ENCODE results near the gene PPIE. TPM values are rescaled to one million over a fixed set of nuclear protein-coding genes. Genes with fewer than 3 reads are reported as not detected.

Gene PPIE
- total RNA-seq, 1 experiment from 2014 or later: 42.5 TPM

DNA sequence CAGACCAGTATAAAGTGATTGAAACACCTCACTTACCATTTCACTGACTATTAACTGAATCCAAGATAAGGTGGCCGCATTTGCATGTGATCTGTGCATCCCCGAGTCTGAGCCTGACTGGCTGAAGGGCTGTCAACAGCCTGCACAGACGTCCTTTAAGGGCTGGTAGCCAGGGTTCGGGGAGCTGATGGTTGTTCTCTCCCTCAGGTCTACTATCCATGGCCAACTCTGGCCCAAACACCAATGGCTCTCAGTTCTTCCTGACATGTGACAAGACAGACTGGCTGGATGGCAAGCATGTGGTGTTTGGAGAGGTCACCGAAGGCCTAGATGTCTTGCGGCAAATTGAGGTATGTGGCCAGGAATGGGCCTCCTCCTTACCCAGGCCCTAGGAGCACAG is 14.0 kb downstream of the PPIE start (continued):
- TF ChIP-seq, protein P1, sequence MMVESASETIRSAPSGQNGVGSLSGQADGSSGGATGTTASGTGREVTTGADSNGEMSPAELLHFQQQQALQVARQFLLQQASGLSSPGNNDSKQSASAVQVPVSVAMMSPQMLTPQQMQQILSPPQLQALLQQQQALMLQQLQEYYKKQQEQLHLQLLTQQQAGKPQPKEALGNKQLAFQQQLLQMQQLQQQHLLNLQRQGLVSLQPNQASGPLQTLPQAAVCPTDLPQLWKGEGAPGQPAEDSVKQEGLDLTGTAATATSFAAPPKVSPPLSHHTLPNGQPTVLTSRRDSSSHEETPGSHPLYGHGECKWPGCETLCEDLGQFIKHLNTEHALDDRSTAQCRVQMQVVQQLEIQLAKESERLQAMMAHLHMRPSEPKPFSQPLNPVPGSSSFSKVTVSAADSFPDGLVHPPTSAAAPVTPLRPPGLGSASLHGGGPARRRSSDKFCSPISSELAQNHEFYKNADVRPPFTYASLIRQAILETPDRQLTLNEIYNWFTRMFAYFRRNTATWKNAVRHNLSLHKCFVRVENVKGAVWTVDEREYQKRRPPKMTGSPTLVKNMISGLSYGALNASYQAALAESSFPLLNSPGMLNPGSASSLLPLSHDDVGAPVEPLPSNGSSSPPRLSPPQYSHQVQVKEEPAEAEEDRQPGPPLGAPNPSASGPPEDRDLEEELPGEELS (CRISPR knock-in tag; IDR thresholded peaks at IDR 0.05): no peak
- no peak for TF ChIP-seq PRDM15 (CRISPR knock-in tag; IDR thresholded peaks at IDR 0.05)

DNA sequence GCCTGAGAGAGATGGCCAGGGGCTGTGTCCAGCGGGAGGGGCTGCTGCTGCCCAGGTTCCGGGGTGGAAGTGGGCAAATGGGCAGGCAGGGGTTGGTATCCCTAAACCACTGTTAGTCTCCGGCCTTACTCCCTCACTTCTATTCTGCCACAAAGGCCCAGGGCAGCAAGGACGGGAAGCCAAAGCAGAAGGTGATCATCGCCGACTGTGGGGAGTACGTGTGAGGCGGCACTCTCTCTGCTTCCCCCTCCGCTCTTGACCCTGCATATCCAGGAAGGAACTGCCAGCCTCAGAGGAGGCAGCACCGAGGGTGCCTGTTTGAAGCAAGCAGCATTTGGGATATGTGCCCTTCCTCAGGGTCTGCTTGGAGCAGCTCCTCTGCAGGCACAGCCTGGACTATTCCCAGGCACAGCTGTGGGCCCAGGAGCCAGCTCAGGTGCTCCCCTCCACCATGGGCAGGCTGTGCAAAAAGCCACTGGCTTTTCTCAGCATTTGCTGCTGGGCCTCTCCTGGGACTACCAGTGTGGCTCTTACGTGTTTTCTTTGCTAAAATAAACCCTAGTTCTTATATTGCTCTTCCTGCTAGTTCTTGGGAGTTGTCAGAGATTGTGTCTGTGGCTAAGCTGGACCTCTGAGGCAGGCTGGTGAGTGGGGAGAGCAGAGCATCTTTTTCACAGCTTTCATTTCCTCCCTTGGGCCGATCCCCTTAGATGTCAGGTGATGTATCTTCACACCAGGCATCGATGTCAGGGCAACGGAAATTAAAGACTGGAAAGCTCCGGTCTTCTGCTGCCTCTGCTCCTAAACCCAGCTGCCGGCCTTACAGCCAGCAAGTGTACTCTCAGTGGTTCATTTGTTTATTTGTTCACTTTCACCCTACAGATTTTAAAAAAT is 14.7 kb downstream of the PPIE start:
- ATAC-seq: no peak
- no peaks in the 10 kb centered on the region for H3K27me3 Mint-ChIP-seq (ENCODE audit: low read depth)
- POLR2A ChIA-PET: no interaction called here
- H3K36me3 Mint-ChIP-seq: peaks cover 63% of the 10 kb centered on the region
- no peak overlapping the region for H3K4me3 Mint-ChIP-seq
- DNase-seq (ENCODE audit: low spot score): no peak
- H3K27ac Mint-ChIP-seq: no peak overlapping the region
- no peaks in the 10 kb centered on the region for H3K4me1 Mint-ChIP-seq
- CTCF ChIA-PET: no interaction called here
- H3K9me3 Mint-ChIP-seq: no peaks in the 10 kb centered on the region
- TF ChIP-seq, protein P2, sequence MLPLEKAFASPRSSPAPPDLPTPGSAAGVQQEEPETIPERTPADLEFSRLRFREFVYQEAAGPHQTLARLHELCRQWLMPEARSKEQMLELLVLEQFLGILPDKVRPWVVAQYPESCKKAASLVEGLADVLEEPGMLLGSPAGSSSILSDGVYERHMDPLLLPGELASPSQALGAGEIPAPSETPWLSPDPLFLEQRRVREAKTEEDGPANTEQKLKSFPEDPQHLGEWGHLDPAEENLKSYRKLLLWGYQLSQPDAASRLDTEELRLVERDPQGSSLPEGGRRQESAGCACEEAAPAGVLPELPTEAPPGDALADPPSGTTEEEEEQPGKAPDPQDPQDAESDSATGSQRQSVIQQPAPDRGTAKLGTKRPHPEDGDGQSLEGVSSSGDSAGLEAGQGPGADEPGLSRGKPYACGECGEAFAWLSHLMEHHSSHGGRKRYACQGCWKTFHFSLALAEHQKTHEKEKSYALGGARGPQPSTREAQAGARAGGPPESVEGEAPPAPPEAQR (CRISPR knock-in tag; IDR thresholded peaks at IDR 0.05): no peak
- TF ChIP-seq, protein P3, sequence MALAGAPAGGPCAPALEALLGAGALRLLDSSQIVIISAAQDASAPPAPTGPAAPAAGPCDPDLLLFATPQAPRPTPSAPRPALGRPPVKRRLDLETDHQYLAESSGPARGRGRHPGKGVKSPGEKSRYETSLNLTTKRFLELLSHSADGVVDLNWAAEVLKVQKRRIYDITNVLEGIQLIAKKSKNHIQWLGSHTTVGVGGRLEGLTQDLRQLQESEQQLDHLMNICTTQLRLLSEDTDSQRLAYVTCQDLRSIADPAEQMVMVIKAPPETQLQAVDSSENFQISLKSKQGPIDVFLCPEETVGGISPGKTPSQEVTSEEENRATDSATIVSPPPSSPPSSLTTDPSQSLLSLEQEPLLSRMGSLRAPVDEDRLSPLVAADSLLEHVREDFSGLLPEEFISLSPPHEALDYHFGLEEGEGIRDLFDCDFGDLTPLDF (CRISPR knock-in tag; IDR thresholded peaks at IDR 0.05): no peak
- TF ChIP-seq ZNF121 (CRISPR knock-in tag; IDR thresholded peaks at IDR 0.05): no peak

- DNase-seq (ENCODE audit: low spot score): no peak
- H3K4me1 Mint-ChIP-seq: no peaks in the 10 kb centered on the region
- no peak overlapping the region for H3K27ac Mint-ChIP-seq
- CTCF ChIA-PET: no interaction called here
- no peak for ATAC-seq
- no peaks in the 10 kb centered on the region for H3K27me3 Mint-ChIP-seq (ENCODE audit: low read depth)
- peaks cover 61% of the 10 kb centered on the region for H3K36me3 Mint-ChIP-seq
- H3K9me3 Mint-ChIP-seq: no peaks in the 10 kb centered on the region
- H3K4me3 Mint-ChIP-seq: no peak overlapping the region
- no peak for TF ChIP-seq TCF7 (CRISPR knock-in tag; IDR thresholded peaks at IDR 0.05; ENCODE audit: low read depth)
- POLR2A ChIA-PET: no interaction called here
These were observed 15.4 kb downstream of the PPIE start for GRCh38 chr1:39754026-39754570.

DNA sequence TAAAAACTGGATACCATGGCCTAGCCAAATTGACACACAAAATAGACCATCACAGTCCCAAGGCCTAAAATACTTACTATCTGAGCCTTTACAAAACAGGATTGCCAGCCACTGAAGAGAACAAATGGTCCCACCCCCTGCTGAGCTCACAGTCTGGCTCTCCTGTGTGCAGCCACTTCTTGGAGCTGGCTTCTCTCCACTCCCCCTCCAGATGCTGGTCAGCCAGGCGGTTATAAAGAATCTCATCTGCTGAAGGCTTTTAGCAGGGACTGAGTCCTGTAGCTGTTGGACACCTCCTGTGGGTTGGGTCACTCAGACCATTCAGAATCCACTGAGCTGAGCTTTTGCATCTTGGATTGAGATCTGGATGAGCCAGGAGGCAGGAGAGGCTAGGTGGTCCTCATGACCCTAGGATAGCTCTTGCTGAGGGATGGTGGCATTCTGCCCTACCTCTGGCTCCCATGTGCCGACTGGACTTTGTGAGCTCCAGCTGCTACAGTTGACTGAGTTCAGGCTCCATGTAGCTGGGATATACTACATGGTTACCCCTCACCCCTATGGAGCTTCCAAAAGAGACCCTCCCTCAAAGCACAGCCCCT is 16.3 kb downstream of the PPIE start:
- Mint-ChIP-seq H3K4me1 (no peaks in the 10 kb centered on the region), H3K27ac (no peak overlapping the region), H3K27me3 (ENCODE audit: low read depth) (no peaks in the 10 kb centered on the region), H3K4me3 (no peak overlapping the region), H3K9me3 (peaks cover 6% of the 10 kb centered on the region; the same call in 1 of the 2 replicates), H3K36me3 (peaks cover 61% of the 10 kb centered on the region)
- ATAC-seq (no peak), DNase-seq (ENCODE audit: low spot score) (no peak)
- ChIA-PET POLR2A (no interaction called here), CTCF (interaction anchor here (1.1 kb wide), 1 partner anchor 97 kb away, joined by 3 read pairs; no protein-coding TSS in a partner anchor)
- TF ChIP-seq JUN (CRISPR knock-in tag; IDR thresholded peaks at IDR 0.05) (no peak), ATF3 (CRISPR knock-in tag; conservative IDR thresholded peaks at IDR 0.05) (no peak), SP1 (CRISPR knock-in tag; conservative IDR thresholded peaks at IDR 0.05) (no peak), GABPB1 (CRISPR knock-in tag; IDR thresholded peaks at IDR 0.05) (no peak), TCF7 (CRISPR knock-in tag; IDR thresholded peaks at IDR 0.05; ENCODE audit: low read depth) (no peak), ZNF425 (CRISPR knock-in tag; conservative IDR thresholded peaks at IDR 0.05) (no peak), MYBL2 (CRISPR knock-in tag; IDR thresholded peaks at IDR 0.05) (no peak), ELF4 (CRISPR knock-in tag; IDR thresholded peaks at IDR 0.05; ENCODE audit: low read depth) (no peak), ZNF121 (CRISPR knock-in tag; IDR thresholded peaks at IDR 0.05) (no peak), FOXJ3 (CRISPR knock-in tag; IDR thresholded peaks at IDR 0.05; ENCODE audit: borderline replicate concordance) (no peak), NR2C2 (CRISPR knock-in tag; IDR thresholded peaks at IDR 0.05) (no peak), NR1H2 (CRISPR knock-in tag; IDR thresholded peaks at IDR 0.05) (no peak), KAT7 (CRISPR knock-in tag; IDR thresholded peaks at IDR 0.05; ENCODE audit: borderline replicate concordance) (no peak)
